Measurements from ENCODE around the gene UBE2G2.

Gene UBE2G2

DNA sequence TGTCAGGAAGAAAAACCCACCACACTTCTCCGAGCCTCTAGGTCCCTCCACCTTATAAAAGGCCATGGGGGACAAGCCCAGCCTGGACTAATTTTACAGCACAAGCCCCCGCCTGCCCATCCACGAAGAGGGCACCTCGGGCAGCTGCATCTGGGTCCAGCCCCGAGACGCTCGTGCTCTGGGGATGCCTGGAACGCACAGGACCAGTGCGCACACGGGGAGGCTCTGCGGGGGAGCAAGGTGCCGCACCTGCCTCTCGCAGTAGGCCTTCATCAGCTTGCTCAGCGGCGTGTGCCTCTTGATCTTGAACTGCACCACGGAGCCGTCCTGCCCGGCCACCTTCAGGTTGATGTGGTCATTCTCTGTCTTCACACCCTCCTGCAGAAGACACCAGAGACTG lies 12.1 kb upstream of the UBE2G2 start:
- TF ChIP-seq POLR2AphosphoS5 (IDR thresholded peaks at IDR 0.05; ENCODE audit: low read depth) = no peak
- TF ChIP-seq, protein P1, sequence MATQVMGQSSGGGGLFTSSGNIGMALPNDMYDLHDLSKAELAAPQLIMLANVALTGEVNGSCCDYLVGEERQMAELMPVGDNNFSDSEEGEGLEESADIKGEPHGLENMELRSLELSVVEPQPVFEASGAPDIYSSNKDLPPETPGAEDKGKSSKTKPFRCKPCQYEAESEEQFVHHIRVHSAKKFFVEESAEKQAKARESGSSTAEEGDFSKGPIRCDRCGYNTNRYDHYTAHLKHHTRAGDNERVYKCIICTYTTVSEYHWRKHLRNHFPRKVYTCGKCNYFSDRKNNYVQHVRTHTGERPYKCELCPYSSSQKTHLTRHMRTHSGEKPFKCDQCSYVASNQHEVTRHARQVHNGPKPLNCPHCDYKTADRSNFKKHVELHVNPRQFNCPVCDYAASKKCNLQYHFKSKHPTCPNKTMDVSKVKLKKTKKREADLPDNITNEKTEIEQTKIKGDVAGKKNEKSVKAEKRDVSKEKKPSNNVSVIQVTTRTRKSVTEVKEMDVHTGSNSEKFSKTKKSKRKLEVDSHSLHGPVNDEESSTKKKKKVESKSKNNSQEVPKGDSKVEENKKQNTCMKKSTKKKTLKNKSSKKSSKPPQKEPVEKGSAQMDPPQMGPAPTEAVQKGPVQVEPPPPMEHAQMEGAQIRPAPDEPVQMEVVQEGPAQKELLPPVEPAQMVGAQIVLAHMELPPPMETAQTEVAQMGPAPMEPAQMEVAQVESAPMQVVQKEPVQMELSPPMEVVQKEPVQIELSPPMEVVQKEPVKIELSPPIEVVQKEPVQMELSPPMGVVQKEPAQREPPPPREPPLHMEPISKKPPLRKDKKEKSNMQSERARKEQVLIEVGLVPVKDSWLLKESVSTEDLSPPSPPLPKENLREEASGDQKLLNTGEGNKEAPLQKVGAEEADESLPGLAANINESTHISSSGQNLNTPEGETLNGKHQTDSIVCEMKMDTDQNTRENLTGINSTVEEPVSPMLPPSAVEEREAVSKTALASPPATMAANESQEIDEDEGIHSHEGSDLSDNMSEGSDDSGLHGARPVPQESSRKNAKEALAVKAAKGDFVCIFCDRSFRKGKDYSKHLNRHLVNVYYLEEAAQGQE (IDR thresholded peaks at IDR 0.05; ENCODE audit: insufficient replicate concordance, low read depth) = no peak
- TF ChIP-seq, protein P2, sequence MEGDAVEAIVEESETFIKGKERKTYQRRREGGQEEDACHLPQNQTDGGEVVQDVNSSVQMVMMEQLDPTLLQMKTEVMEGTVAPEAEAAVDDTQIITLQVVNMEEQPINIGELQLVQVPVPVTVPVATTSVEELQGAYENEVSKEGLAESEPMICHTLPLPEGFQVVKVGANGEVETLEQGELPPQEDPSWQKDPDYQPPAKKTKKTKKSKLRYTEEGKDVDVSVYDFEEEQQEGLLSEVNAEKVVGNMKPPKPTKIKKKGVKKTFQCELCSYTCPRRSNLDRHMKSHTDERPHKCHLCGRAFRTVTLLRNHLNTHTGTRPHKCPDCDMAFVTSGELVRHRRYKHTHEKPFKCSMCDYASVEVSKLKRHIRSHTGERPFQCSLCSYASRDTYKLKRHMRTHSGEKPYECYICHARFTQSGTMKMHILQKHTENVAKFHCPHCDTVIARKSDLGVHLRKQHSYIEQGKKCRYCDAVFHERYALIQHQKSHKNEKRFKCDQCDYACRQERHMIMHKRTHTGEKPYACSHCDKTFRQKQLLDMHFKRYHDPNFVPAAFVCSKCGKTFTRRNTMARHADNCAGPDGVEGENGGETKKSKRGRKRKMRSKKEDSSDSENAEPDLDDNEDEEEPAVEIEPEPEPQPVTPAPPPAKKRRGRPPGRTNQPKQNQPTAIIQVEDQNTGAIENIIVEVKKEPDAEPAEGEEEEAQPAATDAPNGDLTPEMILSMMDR (IDR thresholded peaks at IDR 0.05; ENCODE audit: insufficient read depth, low read length) = no peak
- TF ChIP-seq SPI1 (IDR thresholded peaks at IDR 0.05; ENCODE audit: borderline replicate concordance, low read depth) = no peak

DNA sequence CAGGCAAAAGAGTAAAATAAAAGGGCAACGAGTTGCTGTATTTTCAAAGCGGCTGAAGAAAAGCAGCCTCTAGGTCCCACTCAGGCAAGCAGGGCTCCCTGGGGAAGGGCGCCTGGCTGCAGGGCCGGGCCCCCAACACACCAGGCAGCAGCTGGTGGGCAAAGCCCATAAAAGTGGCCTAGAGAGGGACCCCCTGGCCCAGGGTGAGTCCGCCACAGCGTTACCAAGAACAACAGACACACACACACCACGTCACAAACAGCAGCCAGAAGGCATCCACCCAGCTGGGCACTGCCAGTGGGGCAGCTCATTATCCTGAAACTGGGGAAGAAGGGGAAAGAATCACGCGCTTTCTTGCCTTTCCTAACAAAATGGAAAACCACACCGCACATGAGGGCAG lies 11.5 kb upstream of the UBE2G2 start:
- H3K27ac ChIP-seq (replicated peaks) = no peak overlapping the region

More for the DNA sequence above, 12.1 kb upstream of the UBE2G2 start:
- Histone ChIP-seq H3K27me3 (ENCODE audit: insufficient read depth, poor library complexity, severe bottlenecking) (no peaks in the 10 kb centered on the region), H3K4me3 (replicated peaks; ENCODE audit: insufficient read depth, low read length) (no peak overlapping the region), H3K27ac (replicated peaks) (no peak overlapping the region)
- no peak for DNase-seq (ENCODE audit: low read depth in 1 of 2, low spot score in 1 of 2)

DNA sequence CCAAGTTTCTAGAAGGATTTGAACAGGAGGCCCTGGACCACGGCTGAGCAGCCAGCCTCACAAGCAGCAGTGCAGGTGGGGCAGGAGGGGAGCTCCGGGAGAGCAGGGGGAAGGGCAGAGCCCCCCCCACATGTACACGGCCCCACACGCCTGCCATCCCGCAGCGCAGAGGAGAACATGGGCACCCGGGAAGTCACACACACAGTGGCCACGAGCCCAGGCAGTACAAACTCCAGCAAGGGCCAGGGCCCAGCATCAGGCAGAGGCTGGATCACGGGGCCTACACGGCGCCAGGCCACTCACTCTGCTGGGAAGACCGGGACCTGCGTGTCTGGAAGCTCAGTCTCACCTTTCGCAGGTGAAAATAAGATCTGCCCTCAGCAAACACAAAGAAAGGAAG lies 11.0 kb upstream of the UBE2G2 start:
- TF ChIP-seq, protein P1 (IDR thresholded peaks at IDR 0.05; ENCODE audit: insufficient replicate concordance, low read depth) = no peak
- TF ChIP-seq SPI1 (IDR thresholded peaks at IDR 0.05; ENCODE audit: borderline replicate concordance, low read depth) (no peak), GABPA (IDR thresholded peaks at IDR 0.05; ENCODE audit: low read depth) (no peak), POLR2AphosphoS5 (IDR thresholded peaks at IDR 0.05; ENCODE audit: low read depth) (no peak)
- TF ChIP-seq, protein P2 (IDR thresholded peaks at IDR 0.05; ENCODE audit: insufficient read depth, low read length) = no peak
- Histone ChIP-seq H3K27me3 (ENCODE audit: insufficient read depth, poor library complexity, severe bottlenecking) (no peaks in the 10 kb centered on the region), H3K27ac (replicated peaks) (no peak overlapping the region), H3K4me3 (replicated peaks; ENCODE audit: insufficient read depth, low read length) (no peak overlapping the region)
- no peak for DNase-seq (ENCODE audit: low read depth in 1 of 2, low spot score in 1 of 2)

More for the DNA sequence above, 11.5 kb upstream of the UBE2G2 start:
- DNase-seq (ENCODE audit: low read depth in 1 of 2, low spot score in 1 of 2) = no peak
- Histone ChIP-seq H3K27me3 (ENCODE audit: insufficient read depth, poor library complexity, severe bottlenecking) (no peaks in the 10 kb centered on the region), H3K4me3 (replicated peaks; ENCODE audit: insufficient read depth, low read length) (no peak overlapping the region)
- TF ChIP-seq, protein P2 (IDR thresholded peaks at IDR 0.05; ENCODE audit: insufficient read depth, low read length) = no peak
- no peak for TF ChIP-seq SPI1 (IDR thresholded peaks at IDR 0.05; ENCODE audit: borderline replicate concordance, low read depth)
- TF ChIP-seq, protein P1 (IDR thresholded peaks at IDR 0.05; ENCODE audit: insufficient replicate concordance, low read depth) = no peak
- no peak for TF ChIP-seq GABPA (IDR thresholded peaks at IDR 0.05; ENCODE audit: low read depth)
- TF ChIP-seq POLR2AphosphoS5 (IDR thresholded peaks at IDR 0.05; ENCODE audit: low read depth) = no peak
